OCI-LY7 (cell line): ENCODE measurements around the gene PFDN4. TPM values are rescaled to one million over a fixed set of nuclear protein-coding genes. Genes with fewer than 3 reads are reported as not detected.
"Not testable (repeated sequence)": the region's sequence is repeated elsewhere in the genome, so short reads cannot be mapped to it uniquely, and the experiment has no call there.

Experiments used
- BruUV-seq: library from RNA; stranded (reverse); fragments of 400-500 nt; replicated peaks from 2 replicates; lab custom pipeline; 2021; lab: Mats Ljungman, UMichigan
- CTCF ChIA-PET: fragments of 300-600 bp; sonication (Branson Sonifier 250); formaldehyde crosslinking; loops from one replicate; lab custom pipeline; 2022; ENCODE audit warnings: antibody characterized with exemption; ENCODE audit not compliant: unreplicated experiment; lab: Charles Lee
- POLR2A ChIA-PET: fragments of 300-600 bp; sonication (Branson Sonifier 250); formaldehyde crosslinking; loops from one replicate; lab custom pipeline; 2022; ENCODE audit warnings: antibody characterized with exemption; lab: Charles Lee
- DNase-seq: peaks from one replicate; pipeline ENCODE4 v3.0.0-alpha.2; 2015; ENCODE audit warnings: low spot score
- H2AFZ ChIP-seq: fragments of 200-600 bp; sonication (generic), shearing (Covaris generic); 2 replicates; pipeline ENCODE4 v1.6.1; 2014; ENCODE audit warnings: mild to moderate bottlenecking, antibody characterized with exemption, low read length, moderate library complexity
- H3K27ac ChIP-seq: fragments of 200-600 bp; sonication (generic); 2 replicates; pipeline ENCODE4 v1.5.1; 2014; ENCODE audit warnings: mixed run types, low read depth, mild to moderate bottlenecking, moderate library complexity, low read length, inconsistent platforms; ENCODE audit not compliant: poor library complexity, severe bottlenecking
- H3K36me3 ChIP-seq: fragments of 200-600 bp; sonication (generic); 2 replicates; pipeline ENCODE4 v1.6.1; 2014; ENCODE audit warnings: mild to moderate bottlenecking, antibody characterized with exemption, low read length, moderate library complexity, mixed read lengths; ENCODE audit not compliant: insufficient read depth
- H3K4me1 ChIP-seq: fragments of 200-600 bp; sonication (generic); 2 replicates; pipeline ENCODE4 v1.5.1; 2014; ENCODE audit warnings: mild to moderate bottlenecking, low read length; ENCODE audit not compliant: insufficient read depth, poor library complexity, severe bottlenecking
- H3K4me2 ChIP-seq: fragments of 200-600 bp; sonication (generic); 2 replicates; pipeline ENCODE4 v1.6.1; 2014; ENCODE audit warnings: mild to moderate bottlenecking, low read length
- H3K4me3 ChIP-seq: fragments of 200-600 bp; sonication (generic); 2 replicates; pipeline ENCODE4 v1.5.1; 2014; ENCODE audit warnings: mild to moderate bottlenecking, low read depth, low read length; ENCODE audit not compliant: poor library complexity, severe bottlenecking
- H3K79me2 ChIP-seq: fragments of 200-600 bp; sonication (generic); 2 replicates; pipeline ENCODE4 v1.6.1; 2016; ENCODE audit warnings: low read depth, mild to moderate bottlenecking, low read length, moderate library complexity, mixed read lengths; ENCODE audit not compliant: insufficient read depth
- H3K9me2 ChIP-seq: fragments of 200-600 bp; sonication (generic); 2 replicates; pipeline ENCODE4 v1.6.1; 2016; ENCODE audit warnings: mild to moderate bottlenecking, low read length, mixed read lengths; ENCODE audit not compliant: insufficient read depth
- H3K9me3 ChIP-seq: fragments of 200-600 bp; sonication (generic); 2 replicates; pipeline ENCODE4 v1.6.1; 2014; ENCODE audit warnings: mild to moderate bottlenecking, mixed run types, low read length, mixed read lengths
- H4K20me1 ChIP-seq: fragments of 200-600 bp; sonication (generic); 2 replicates; pipeline ENCODE4 v1.6.1; 2014; ENCODE audit warnings: mild to moderate bottlenecking, antibody characterized with exemption, low read length, moderate library complexity, mixed read lengths; ENCODE audit not compliant: insufficient read depth
- CTCF ChIP-seq: fragments of 200-600 bp; sonication (generic); conservative IDR thresholded peaks from 2 replicates; pipeline ENCODE4 v1.5.1; 2014; ENCODE audit warnings: mild to moderate bottlenecking, antibody characterized with exemption, low read length, moderate library complexity, mixed read lengths
- EZH2phosphoT487 ChIP-seq: fragments of 200-600 bp; sonication (generic); IDR thresholded peaks from 2 replicates; pipeline ENCODE4 v1.6.1; 2018; ENCODE audit warnings: low read depth, borderline replicate concordance, mild to moderate bottlenecking, mixed run types, antibody characterized with exemption, low read length, moderate library complexity, mixed read lengths
- intact Hi-C: fragments of 100-400 bp; cut with micrococcal nuclease; formaldehyde crosslinking; loops from one replicate; pipeline ENCODE4 v1.10.0; 2022; ENCODE audit not compliant: unreplicated experiment
- total RNA-seq, 2 experiments: library from RNA; depleted of rRNA in 1 of 2; stranded (reverse); fragments of >200 nt in 1 of 2; shearing (Covaris generic) in 1 of 2; gene quantifications; 2 replicates each; pipeline ENCODE4 v1.2.3, GENCODE V29; 2014 to 2022

Gene PFDN4
- total RNA-seq, 2 experiments from 2014 or later, result 29.7 to 40.7 TPM

- H3K9me3 ChIP-seq, result no peaks in the 10 kb centered on the region
- no TSS peak for BruUV-seq
- TF ChIP-seq CTCF, result no peak
- no peak for TF ChIP-seq EZH2phosphoT487
- H3K36me3 ChIP-seq, result no peaks in the 10 kb centered on the region
- no peaks in the 10 kb centered on the region for H3K4me1 ChIP-seq
- no peak overlapping the region for H3K27ac ChIP-seq
- ChIA-PET CTCF (no interaction called here), POLR2A (interaction anchor here (0.6 to 0.9 kb wide), 2 partner anchors 27 to 54 kb away, joined by 3 read pairs; no protein-coding TSS in a partner anchor)
- no peaks in the 10 kb centered on the region for H3K9me2 ChIP-seq
- H3K4me3 ChIP-seq, result no peak overlapping the region
- H4K20me1 ChIP-seq, result no peaks in the 10 kb centered on the region
- intact Hi-C loops, result no loop called here
- no peak overlapping the region for H3K4me2 ChIP-seq
- DNase-seq, result no peak
- H3K79me2 ChIP-seq, result no peaks in the 10 kb centered on the region
- H2AFZ ChIP-seq, result no peak overlapping the region
Measured at GRCh38 chr20:54262671-54263070, 54.8 kb downstream of the PFDN4 start.

- no peaks in the 10 kb centered on the region for H3K9me2 ChIP-seq
- ChIA-PET POLR2A (interaction anchor here (0.6 to 0.9 kb wide), 3 partner anchors 27 to 1594 kb away, joined by 3 read pairs; no protein-coding TSS in a partner anchor), CTCF (no interaction called here)
- no peak for DNase-seq
- no peaks in the 10 kb centered on the region for H3K4me1 ChIP-seq
- TF ChIP-seq EZH2phosphoT487, result no peak
- BruUV-seq, result no TSS peak
- H3K9me3 ChIP-seq, result no peaks in the 10 kb centered on the region
- no peaks in the 10 kb centered on the region for H4K20me1 ChIP-seq
- H3K79me2 ChIP-seq, result no peaks in the 10 kb centered on the region
- intact Hi-C loops, result no loop called here
- no peak overlapping the region for H3K4me3 ChIP-seq
- no peaks in the 10 kb centered on the region for H3K36me3 ChIP-seq
- H2AFZ ChIP-seq, result no peak overlapping the region
- no peak overlapping the region for H3K4me2 ChIP-seq
- no peak overlapping the region for H3K27ac ChIP-seq
Measured at GRCh38 chr20:54263116-54263690, 55.3 kb downstream of the PFDN4 start.

GRCh38 chr20:54265791-54266190 lies 57.9 kb downstream of the PFDN4 start:
- H3K9me2 ChIP-seq, H3K79me2 ChIP-seq, H3K36me3 ChIP-seq, CTCF ChIA-PET, DNase-seq, H2AFZ ChIP-seq, H3K4me1 ChIP-seq, BruUV-seq, intact Hi-C loops, H3K27ac ChIP-seq, H3K4me3 ChIP-seq, H3K4me2 ChIP-seq, H3K9me3 ChIP-seq, H4K20me1 ChIP-seq: not testable (repeated sequence)
- POLR2A ChIA-PET, result interaction anchor here (0.6 kb wide), 1 partner anchor 19 kb away, joined by 3 read pairs; no protein-coding TSS in a partner anchor
